ENCODE data around the gene CACNA1S. TPM values are rescaled to one million over a fixed set of nuclear protein-coding genes. Genes with fewer than 3 reads are reported as not detected.

CACNA1S gene
- total RNA-seq, 1 experiment from 2014 or later = not detected

DNA sequence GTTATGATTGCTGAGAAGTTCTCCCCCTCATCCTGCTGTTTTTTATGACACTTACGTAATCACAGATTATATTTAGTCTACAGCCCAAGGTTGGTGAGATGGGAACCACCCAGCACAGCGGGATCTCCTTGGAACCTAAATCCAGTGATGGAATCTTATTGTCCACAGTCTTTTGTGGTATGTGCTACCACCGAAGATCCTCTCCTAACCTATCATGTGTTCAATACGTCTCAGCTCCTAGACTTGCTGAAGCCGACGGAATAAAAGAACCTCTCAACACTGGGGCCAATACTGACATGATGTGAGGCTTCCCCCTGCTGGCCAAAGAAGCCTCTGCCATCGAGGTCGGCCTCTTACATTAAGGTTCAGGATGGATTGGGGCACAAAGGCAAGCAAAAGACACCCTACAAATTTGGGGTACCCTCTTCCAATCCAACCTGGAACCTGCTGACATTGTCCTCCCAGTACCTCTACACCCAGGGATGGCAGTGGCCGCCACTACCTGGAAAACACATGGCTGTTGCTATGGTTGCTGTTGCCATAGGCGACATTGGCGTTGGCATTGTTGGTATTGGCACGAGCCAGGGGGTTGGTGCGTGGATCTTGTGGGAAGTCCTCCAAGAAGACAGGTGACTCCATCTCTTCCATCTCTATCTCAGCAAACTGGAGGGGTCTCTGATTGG lies 69.3 kb downstream of the CACNA1S start:
- DNase-seq (ENCODE audit: low read depth, low spot score) (peak; percentile 35), ATAC-seq (peak; percentile 89)
- BruUV-seq (replicated peaks) = no TSS peak
- TF ChIP-seq TCF7L2 (IDR thresholded peaks at IDR 0.05; ENCODE audit: low read depth, low read length) = no peak
- TF ChIP-seq, protein P1, sequence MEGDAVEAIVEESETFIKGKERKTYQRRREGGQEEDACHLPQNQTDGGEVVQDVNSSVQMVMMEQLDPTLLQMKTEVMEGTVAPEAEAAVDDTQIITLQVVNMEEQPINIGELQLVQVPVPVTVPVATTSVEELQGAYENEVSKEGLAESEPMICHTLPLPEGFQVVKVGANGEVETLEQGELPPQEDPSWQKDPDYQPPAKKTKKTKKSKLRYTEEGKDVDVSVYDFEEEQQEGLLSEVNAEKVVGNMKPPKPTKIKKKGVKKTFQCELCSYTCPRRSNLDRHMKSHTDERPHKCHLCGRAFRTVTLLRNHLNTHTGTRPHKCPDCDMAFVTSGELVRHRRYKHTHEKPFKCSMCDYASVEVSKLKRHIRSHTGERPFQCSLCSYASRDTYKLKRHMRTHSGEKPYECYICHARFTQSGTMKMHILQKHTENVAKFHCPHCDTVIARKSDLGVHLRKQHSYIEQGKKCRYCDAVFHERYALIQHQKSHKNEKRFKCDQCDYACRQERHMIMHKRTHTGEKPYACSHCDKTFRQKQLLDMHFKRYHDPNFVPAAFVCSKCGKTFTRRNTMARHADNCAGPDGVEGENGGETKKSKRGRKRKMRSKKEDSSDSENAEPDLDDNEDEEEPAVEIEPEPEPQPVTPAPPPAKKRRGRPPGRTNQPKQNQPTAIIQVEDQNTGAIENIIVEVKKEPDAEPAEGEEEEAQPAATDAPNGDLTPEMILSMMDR (IDR thresholded peaks at IDR 0.05) = peak; percentile 90
- no peak for TF ChIP-seq SIN3A (IDR thresholded peaks at IDR 0.05; ENCODE audit: borderline replicate concordance, insufficient read depth, low read depth, low read length)
- TF ChIP-seq, protein P2, sequence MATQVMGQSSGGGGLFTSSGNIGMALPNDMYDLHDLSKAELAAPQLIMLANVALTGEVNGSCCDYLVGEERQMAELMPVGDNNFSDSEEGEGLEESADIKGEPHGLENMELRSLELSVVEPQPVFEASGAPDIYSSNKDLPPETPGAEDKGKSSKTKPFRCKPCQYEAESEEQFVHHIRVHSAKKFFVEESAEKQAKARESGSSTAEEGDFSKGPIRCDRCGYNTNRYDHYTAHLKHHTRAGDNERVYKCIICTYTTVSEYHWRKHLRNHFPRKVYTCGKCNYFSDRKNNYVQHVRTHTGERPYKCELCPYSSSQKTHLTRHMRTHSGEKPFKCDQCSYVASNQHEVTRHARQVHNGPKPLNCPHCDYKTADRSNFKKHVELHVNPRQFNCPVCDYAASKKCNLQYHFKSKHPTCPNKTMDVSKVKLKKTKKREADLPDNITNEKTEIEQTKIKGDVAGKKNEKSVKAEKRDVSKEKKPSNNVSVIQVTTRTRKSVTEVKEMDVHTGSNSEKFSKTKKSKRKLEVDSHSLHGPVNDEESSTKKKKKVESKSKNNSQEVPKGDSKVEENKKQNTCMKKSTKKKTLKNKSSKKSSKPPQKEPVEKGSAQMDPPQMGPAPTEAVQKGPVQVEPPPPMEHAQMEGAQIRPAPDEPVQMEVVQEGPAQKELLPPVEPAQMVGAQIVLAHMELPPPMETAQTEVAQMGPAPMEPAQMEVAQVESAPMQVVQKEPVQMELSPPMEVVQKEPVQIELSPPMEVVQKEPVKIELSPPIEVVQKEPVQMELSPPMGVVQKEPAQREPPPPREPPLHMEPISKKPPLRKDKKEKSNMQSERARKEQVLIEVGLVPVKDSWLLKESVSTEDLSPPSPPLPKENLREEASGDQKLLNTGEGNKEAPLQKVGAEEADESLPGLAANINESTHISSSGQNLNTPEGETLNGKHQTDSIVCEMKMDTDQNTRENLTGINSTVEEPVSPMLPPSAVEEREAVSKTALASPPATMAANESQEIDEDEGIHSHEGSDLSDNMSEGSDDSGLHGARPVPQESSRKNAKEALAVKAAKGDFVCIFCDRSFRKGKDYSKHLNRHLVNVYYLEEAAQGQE (IDR thresholded peaks at IDR 0.05; ENCODE audit: insufficient read depth in 1 of 2, low read depth in 2 of 2, low read length in 1 of 2) = no peak
- no peak for TF ChIP-seq POLR2AphosphoS5 (IDR thresholded peaks at IDR 0.05; ENCODE audit: low read depth, low read length)
- H3K27me3 ChIP-seq (ENCODE audit: control insufficient read depth, insufficient read depth, low read length) = no peaks in the 10 kb centered on the region
- in situ Hi-C loops (cut with HindIII; ENCODE audit: low pct_unique_long_range_greater_than_20kb, low sequenced_read_pairs) = no loop called here
- intact Hi-C loops (cut with micrococcal nuclease; ENCODE audit: unreplicated experiment) = loop anchor here (2.0 kb wide), 2 partner anchors 64 to 72 kb away; no protein-coding TSS in a partner anchor
- H3K4me3 ChIP-seq (ENCODE audit: low read depth in 2 of 2, low read length in 2 of 2) = no peak overlapping the region
- no peak overlapping the region for H3K27ac ChIP-seq (ENCODE audit: low read length)
- H3K36me3 ChIP-seq (ENCODE audit: control insufficient read depth, insufficient read depth, low read length) = no peaks in the 10 kb centered on the region
- no peaks in the 10 kb centered on the region for H3K9me3 ChIP-seq (ENCODE audit: control insufficient read depth, insufficient read depth, low read depth, low read length)
- ChIA-PET POLR2A (no interaction called here), CTCF (interaction anchor here (0.6 to 1.7 kb wide), 3 partner anchors 22 to 71 kb away, joined by 3 to 8 read pairs (median 6); no protein-coding TSS in a partner anchor)
- H3K4me1 ChIP-seq (ENCODE audit: control insufficient read depth, insufficient read depth, low read length) = no peaks in the 10 kb centered on the region

GRCh38 chr1:201041011-201041410 lies 71.2 kb downstream of the CACNA1S start:
- POLR2A ChIA-PET = no interaction called here
- DNase-seq (ENCODE audit: low read depth, low spot score) (no peak), ATAC-seq (no peak)
- TF ChIP-seq, protein P2 (IDR thresholded peaks at IDR 0.05; ENCODE audit: insufficient read depth in 1 of 2, low read depth in 2 of 2, low read length in 1 of 2) = no peak
- TF ChIP-seq TCF7L2 (IDR thresholded peaks at IDR 0.05; ENCODE audit: low read depth, low read length) (no peak), POLR2AphosphoS5 (IDR thresholded peaks at IDR 0.05; ENCODE audit: low read depth, low read length) (no peak), SIN3A (IDR thresholded peaks at IDR 0.05; ENCODE audit: borderline replicate concordance, insufficient read depth, low read depth, low read length) (no peak)
- TF ChIP-seq, protein P1 (IDR thresholded peaks at IDR 0.05) = no peak
- CTCF ChIA-PET = no interaction called here
- in situ Hi-C loops (cut with HindIII; ENCODE audit: low pct_unique_long_range_greater_than_20kb, low sequenced_read_pairs) (no loop called here), intact Hi-C loops (cut with micrococcal nuclease; ENCODE audit: unreplicated experiment) (no loop called here)
- Histone ChIP-seq H3K27ac (ENCODE audit: low read length) (no peak overlapping the region), H3K27me3 (ENCODE audit: control insufficient read depth, insufficient read depth, low read length) (no peaks in the 10 kb centered on the region), H3K4me3 (ENCODE audit: low read depth in 2 of 2, low read length in 2 of 2) (no peak overlapping the region), H3K36me3 (ENCODE audit: control insufficient read depth, insufficient read depth, low read length) (no peaks in the 10 kb centered on the region), H3K9me3 (ENCODE audit: control insufficient read depth, insufficient read depth, low read depth, low read length) (no peaks in the 10 kb centered on the region), H3K4me1 (ENCODE audit: control insufficient read depth, insufficient read depth, low read length) (no peaks in the 10 kb centered on the region)
- no TSS peak for BruUV-seq (replicated peaks)

Data from Panc1 (cell line).